ENCODE measurements around the gene ERAP2. TPM values are rescaled to one million over a fixed set of nuclear protein-coding genes. Genes with fewer than 3 reads are reported as not detected.
A peak's percentile ranks its signal among the peaks of the same experiment; 100 is the strongest.

The ERAP2 gene
- total RNA-seq, 3 donors from 2014 or later: 16.1 to 44.8 (median 19.5) TPM

- H3K4me3 ChIP-seq: no peak overlapping the region
- H3K9me3 ChIP-seq: no peaks in the 10 kb centered on the region
- ATAC-seq (no peak), DNase-seq (no peak)
- no peaks in the 10 kb centered on the region for H3K4me1 ChIP-seq (ENCODE audit: low read depth)
- TF ChIP-seq, protein P1, sequence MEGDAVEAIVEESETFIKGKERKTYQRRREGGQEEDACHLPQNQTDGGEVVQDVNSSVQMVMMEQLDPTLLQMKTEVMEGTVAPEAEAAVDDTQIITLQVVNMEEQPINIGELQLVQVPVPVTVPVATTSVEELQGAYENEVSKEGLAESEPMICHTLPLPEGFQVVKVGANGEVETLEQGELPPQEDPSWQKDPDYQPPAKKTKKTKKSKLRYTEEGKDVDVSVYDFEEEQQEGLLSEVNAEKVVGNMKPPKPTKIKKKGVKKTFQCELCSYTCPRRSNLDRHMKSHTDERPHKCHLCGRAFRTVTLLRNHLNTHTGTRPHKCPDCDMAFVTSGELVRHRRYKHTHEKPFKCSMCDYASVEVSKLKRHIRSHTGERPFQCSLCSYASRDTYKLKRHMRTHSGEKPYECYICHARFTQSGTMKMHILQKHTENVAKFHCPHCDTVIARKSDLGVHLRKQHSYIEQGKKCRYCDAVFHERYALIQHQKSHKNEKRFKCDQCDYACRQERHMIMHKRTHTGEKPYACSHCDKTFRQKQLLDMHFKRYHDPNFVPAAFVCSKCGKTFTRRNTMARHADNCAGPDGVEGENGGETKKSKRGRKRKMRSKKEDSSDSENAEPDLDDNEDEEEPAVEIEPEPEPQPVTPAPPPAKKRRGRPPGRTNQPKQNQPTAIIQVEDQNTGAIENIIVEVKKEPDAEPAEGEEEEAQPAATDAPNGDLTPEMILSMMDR (IDR thresholded peaks at IDR 0.05): no peak
- no peaks in the 10 kb centered on the region for H3K36me3 ChIP-seq (ENCODE audit: low read depth)
- intact Hi-C loops (cut with DNase I, micrococcal nuclease): no loop called here
These were observed 75.9 kb downstream of the ERAP2 start for GRCh38 chr5:96952118-96952750.

GRCh38 chr5:96952974-96953730 is 76.9 kb downstream of the ERAP2 start:
- H3K4me3 ChIP-seq: no peak overlapping the region
- ATAC-seq: peak; percentile 89

GRCh38 chr5:96957254-96958049 is 81.2 kb downstream of the ERAP2 start:
- Histone ChIP-seq H3K4me1 (ENCODE audit: low read depth) (no peaks in the 10 kb centered on the region), H3K9me3 (no peaks in the 10 kb centered on the region), H3K4me3 (no peak overlapping the region), H3K36me3 (ENCODE audit: low read depth) (no peaks in the 10 kb centered on the region)
- ATAC-seq (peak; percentile 16), DNase-seq (no peak)
- intact Hi-C loops (cut with DNase I, micrococcal nuclease): no loop called here
- TF ChIP-seq, protein P1 (IDR thresholded peaks at IDR 0.05): no peak

More at GRCh38 chr5:96952974-96953730, 76.9 kb downstream of the ERAP2 start:
- peak in 1 of 3 donors; percentile 34 for DNase-seq
- TF ChIP-seq, protein P1 (IDR thresholded peaks at IDR 0.05): no peak
- H3K4me1 ChIP-seq (ENCODE audit: low read depth): no peaks in the 10 kb centered on the region
- no peaks in the 10 kb centered on the region for H3K36me3 ChIP-seq (ENCODE audit: low read depth)
- H3K9me3 ChIP-seq: no peaks in the 10 kb centered on the region
- intact Hi-C loops (cut with DNase I, micrococcal nuclease): no loop called here

DNA sequence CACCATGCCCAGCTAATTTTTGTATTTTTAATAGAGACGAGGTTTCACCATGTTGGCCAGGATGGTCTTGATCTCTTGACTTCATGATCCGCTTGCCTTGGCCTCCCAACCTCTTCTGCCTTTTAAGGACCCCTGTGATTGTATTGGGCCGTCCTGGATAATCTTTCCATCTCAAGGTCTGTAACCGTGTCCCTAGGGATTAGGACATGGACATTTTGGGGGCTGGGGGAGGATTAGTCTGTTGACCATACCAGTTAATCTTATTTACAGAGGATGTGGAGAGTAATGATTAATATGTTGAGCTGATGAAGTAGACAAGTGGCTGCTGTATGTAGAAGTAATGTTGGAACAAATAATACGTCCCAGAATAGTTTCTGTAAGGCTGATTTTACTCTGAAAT is 82.7 kb downstream of the ERAP2 start:
- Histone ChIP-seq H3K4me1 (ENCODE audit: low read depth) (no peaks in the 10 kb centered on the region), H3K4me3 (no peak overlapping the region), H3K36me3 (ENCODE audit: low read depth) (no peaks in the 10 kb centered on the region), H3K9me3 (no peaks in the 10 kb centered on the region)
- intact Hi-C loops (cut with DNase I, micrococcal nuclease): no loop called here
- DNase-seq (no peak), ATAC-seq (no peak)
- TF ChIP-seq, protein P1 (IDR thresholded peaks at IDR 0.05): no peak

- H3K36me3 ChIP-seq (ENCODE audit: low read depth): no peaks in the 10 kb centered on the region
- ATAC-seq (peak; percentile 48), DNase-seq (no peak)
- TF ChIP-seq, protein P1 (IDR thresholded peaks at IDR 0.05): no peak
- intact Hi-C loops (cut with DNase I, micrococcal nuclease): no loop called here
- H3K4me1 ChIP-seq (ENCODE audit: low read depth): no peaks in the 10 kb centered on the region
- no peak overlapping the region for H3K4me3 ChIP-seq
- H3K9me3 ChIP-seq: no peaks in the 10 kb centered on the region
These were observed 84.8 kb downstream of the ERAP2 start for GRCh38 chr5:96961053-96961452.

All from mucosa of descending colon (tissue), 3 donors.